Left lung (tissue), 10 donors: ENCODE data around the gene USF2. TPM values are rescaled to one million over a fixed set of nuclear protein-coding genes. Genes with fewer than 3 reads are reported as not detected.

Experiments
- ATAC-seq: fragments of 200-7000 bp; cut with Tn5 transposase; one replicate; pipeline ENCODE4 v1.9.1; 2020; ENCODE audit warnings: moderate library complexity
- DNase-seq, 4 donors: peaks; one replicate each; pipeline ENCODE4 v3.0.0-alpha.2; 2013 to 2020
- H3K27ac ChIP-seq, 2 donors: fragments of 200-600 bp; sonication (generic) in 1 of 2; one replicate each; pipeline versions ENCODE4 v1.5.0 to v1.8.0; 2020 to 2021
- H3K27me3 ChIP-seq, 2 donors: fragments of 200-600 bp; sonication (generic) in 1 of 2; one replicate each; pipeline versions ENCODE4 v1.5.0 to v1.8.0; 2020 to 2021
- H3K36me3 ChIP-seq, 2 donors: fragments of 200-600 bp; sonication (generic) in 1 of 2; one replicate each; pipeline versions ENCODE4 v1.5.0 to v1.8.0; 2020 to 2021
- H3K4me1 ChIP-seq, 2 donors: fragments of 200-600 bp; one replicate each; pipeline ENCODE4 v1.8.0; 2021
- H3K4me3 ChIP-seq, 2 donors: fragments of 200-600 bp; sonication (generic) in 1 of 2; one replicate each; pipeline versions ENCODE4 v1.5.0 to v1.8.0; 2020 to 2021; ENCODE audit warnings: mild to moderate bottlenecking in 1 of 2
- H3K9me3 ChIP-seq, 2 donors: fragments of 200-600 bp; sonication (generic) in 1 of 2; one replicate each; pipeline versions ENCODE4 v1.5.0 to v1.8.0; 2020 to 2021
- CTCF ChIP-seq, 2 donors: fragments of 200-600 bp; sonication (generic) in 1 of 2; IDR thresholded peaks; one replicate each; pipeline versions ENCODE4 v1.5.0 to v1.8.0; 2021; ENCODE audit warnings: antibody characterized with exemption in 2 of 2
- intact Hi-C, 2 donors: fragments of 100-400 bp; cut with DNase I; formaldehyde crosslinking; loops; one replicate each; pipeline versions ENCODE4 v1.11.2 to v1.14.2; 2022
- polyA plus RNA-seq, 6 donors: library from polyadenylated mRNA; unstranded; fragments of 120-200 nt; gene quantifications; one replicate each; pipeline ENCODE4 v1.2.1, GENCODE V29; 2013; ENCODE audit not compliant: insufficient read length in 6 of 6
- total RNA-seq, 2 donors: library from RNA; stranded (reverse); fragmentation: NEBNext Ultra II Directional; extraction: Animal tissue kit (Norgen Biotek cat#: 25700); gene quantifications; one replicate each; pipeline ENCODE4 v1.2.1, GENCODE V29; 2021
- donor health status: DM: no; HTN: yes; CAD: no.
- donor health status: DM: no; HTN: no; CAD: no.

USF2 gene
- total and polyA plus RNA-seq, 8 donors = 123 to 187 (median 162) TPM

- no peak for DNase-seq
- Histone ChIP-seq H3K9me3 (no peaks in the 10 kb centered on the region), H3K4me1 (peaks cover 0 to 5% of the 10 kb centered on the region in 2 donors), H3K27me3 (no peaks in the 10 kb centered on the region), H3K27ac (no peak overlapping the region), H3K4me3 (no peak overlapping the region), H3K36me3 (peaks cover 0 to 7% of the 10 kb centered on the region in 2 donors)
- intact Hi-C loops = no loop called here
- no peak for TF ChIP-seq CTCF (IDR thresholded peaks at IDR 0.05)
- no peak for ATAC-seq
Measured at GRCh38 chr19:35256566-35256965, 12.2 kb upstream of the USF2 start.

- Histone ChIP-seq H3K36me3 (peaks cover 0 to 7% of the 10 kb centered on the region in 2 donors), H3K4me3 (no peak overlapping the region), H3K4me1 (peaks cover 0 to 5% of the 10 kb centered on the region in 2 donors), H3K9me3 (no peaks in the 10 kb centered on the region), H3K27me3 (no peaks in the 10 kb centered on the region), H3K27ac (no peak overlapping the region)
- TF ChIP-seq CTCF (IDR thresholded peaks at IDR 0.05) = no peak
- ATAC-seq (no peak), DNase-seq (peak in 2 of 4 donors; percentile 27 to 43)
- intact Hi-C loops = no loop called here
Measured at GRCh38 chr19:35257113-35257461, 11.7 kb upstream of the USF2 start.

GRCh38 chr19:35260694-35261304, 8.0 kb upstream of the USF2 start:
- no peak overlapping the region for H3K27ac ChIP-seq
- no peak for TF ChIP-seq CTCF (IDR thresholded peaks at IDR 0.05)
- H3K9me3 ChIP-seq = no peaks in the 10 kb centered on the region
- DNase-seq = peak in 2 of 4 donors; percentile 8 to 21
- H3K4me3 ChIP-seq = no peak overlapping the region
- H3K27me3 ChIP-seq = no peaks in the 10 kb centered on the region
- H3K4me1 ChIP-seq = peaks cover 6 to 18% of the 10 kb centered on the region in 2 donors
- intact Hi-C loops = no loop called here
- ATAC-seq = no peak
- H3K36me3 ChIP-seq = peaks cover 0 to 7% of the 10 kb centered on the region in 2 donors

- DNase-seq (peak in 2 of 4 donors; percentile 20 to 50), ATAC-seq (no peak)
- TF ChIP-seq CTCF (IDR thresholded peaks at IDR 0.05) = no peak
- intact Hi-C loops = no loop called here
- Histone ChIP-seq H3K9me3 (no peaks in the 10 kb centered on the region), H3K27me3 (no peaks in the 10 kb centered on the region), H3K36me3 (peaks cover 0 to 7% of the 10 kb centered on the region in 2 donors), H3K4me3 (no peak overlapping the region), H3K4me1 (peaks cover 7 to 25% of the 10 kb centered on the region in 2 donors), H3K27ac (no peak overlapping the region)
Measured at GRCh38 chr19:35261356-35262100, 7.2 kb upstream of the USF2 start.

GRCh38 chr19:35262101-35262761, 6.5 kb upstream of the USF2 start:
- peak in 2 of 4 donors; percentile 32 to 67 for DNase-seq
- Histone ChIP-seq H3K9me3 (no peaks in the 10 kb centered on the region), H3K36me3 (peaks cover 0 to 7% of the 10 kb centered on the region in 2 donors), H3K27ac (no peak overlapping the region), H3K4me1 (peaks cover 12 to 32% of the 10 kb centered on the region in 2 donors), H3K27me3 (no peaks in the 10 kb centered on the region), H3K4me3 (no peak overlapping the region)
- no peak for TF ChIP-seq CTCF (IDR thresholded peaks at IDR 0.05)
- intact Hi-C loops = no loop called here
- ATAC-seq = peak; percentile 22
